C4-2B (cell line): ENCODE results near the gene PIPOX.

ENCODE experiments used
- CTCF ChIP-seq: fragments of 450-650 bp; conservative IDR thresholded peaks from 2 replicates; pipeline ENCODE4 v1.5.1; 2017; ENCODE audit warnings: mild to moderate bottlenecking
- ZFX ChIP-seq: fragments of 450-650 bp; IDR thresholded peaks from 2 replicates; pipeline ENCODE4 v1.6.1; 2017

- no peak for TF ChIP-seq CTCF
- no peak for TF ChIP-seq ZFX
These were observed 8.3 kb downstream of the PIPOX start for GRCh38 chr17:29051194-29051593.
